NCI-H226 (cell line): ENCODE measurements around the gene LRRC7.
A peak's percentile ranks its signal among the peaks of the same experiment; 100 is the strongest.

ENCODE experiments used
- DNase-seq: peaks from one replicate; pipeline ENCODE4 v3.0.0-alpha.2; 2015

The LRRC7 gene

DNA sequence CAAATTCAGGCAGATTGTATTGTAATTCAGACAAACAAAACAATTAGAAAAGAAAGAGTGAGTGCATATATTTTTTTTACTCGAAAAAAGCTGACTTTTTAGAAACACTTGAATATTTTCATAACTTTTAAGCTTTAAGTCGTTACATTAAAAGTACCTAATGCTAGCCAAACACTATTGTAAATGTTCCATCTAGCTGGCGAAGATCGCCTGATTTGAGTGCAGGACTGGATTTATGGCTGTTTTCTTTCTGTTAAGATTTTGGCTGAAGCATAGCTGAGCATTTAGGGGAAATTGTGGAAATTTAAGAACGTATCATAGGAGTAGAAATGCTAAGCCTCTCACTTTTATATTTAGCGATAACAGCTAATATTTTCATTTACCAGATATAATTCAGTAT, 24.6 kb downstream of the LRRC7 start:
- DNase-seq: no peak

DNA sequence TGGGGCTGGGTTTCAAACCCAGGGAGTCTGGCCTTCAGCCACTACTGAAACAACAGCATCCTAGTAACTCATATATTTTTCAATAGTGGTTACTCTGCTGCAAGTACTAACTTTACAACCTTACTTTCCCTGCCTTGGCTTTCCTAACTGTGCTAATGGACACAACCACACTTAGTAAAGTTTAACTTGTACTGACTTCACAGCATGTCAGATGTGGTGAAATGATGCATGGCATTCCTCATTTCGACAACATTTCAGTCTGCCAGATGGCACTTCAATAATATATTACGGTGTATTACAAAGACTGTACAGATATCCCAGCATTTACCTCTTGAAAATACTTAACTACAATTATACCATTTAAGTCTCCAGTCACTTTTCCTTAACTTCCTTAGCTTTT, 27.8 kb downstream of the LRRC7 start:
- DNase-seq: no peak

DNA sequence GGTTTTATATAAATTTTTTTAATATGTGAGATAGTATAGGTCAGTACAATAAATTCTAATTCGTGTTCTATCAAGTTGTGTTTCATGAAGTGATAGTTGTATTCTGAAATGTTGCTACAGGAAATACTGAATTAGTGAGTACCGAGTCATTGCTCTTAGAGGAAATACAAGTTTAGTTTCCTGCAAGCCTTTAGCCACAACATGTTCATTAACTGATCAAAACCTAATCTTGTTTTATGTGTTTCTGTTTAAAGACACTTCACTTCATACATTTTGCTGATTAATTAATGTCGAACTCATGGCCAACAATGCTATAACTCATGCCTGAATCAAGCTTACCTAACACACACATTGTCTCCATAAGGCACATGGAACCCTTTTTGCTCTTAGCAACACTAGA, 43.6 kb downstream of the LRRC7 start:
- peak; percentile 58 for DNase-seq

DNA sequence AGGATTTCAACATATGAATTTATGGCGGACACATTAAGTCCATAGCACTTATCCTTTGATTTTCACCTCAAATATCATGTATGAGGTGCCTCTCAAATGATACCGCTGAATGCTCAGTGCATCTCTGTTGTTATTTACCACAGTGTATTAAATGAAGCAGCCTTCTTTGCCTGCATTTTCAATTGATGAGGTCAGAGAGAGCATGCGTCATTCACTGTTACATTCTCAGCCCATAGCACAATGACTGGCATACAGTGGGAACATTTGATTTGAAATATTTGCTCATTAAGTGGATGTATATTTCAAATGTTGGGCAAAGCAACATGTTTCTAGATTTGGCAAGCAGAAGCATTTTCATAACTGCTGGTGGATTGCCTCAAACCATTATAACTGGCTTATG, 45.7 kb downstream of the LRRC7 start:
- DNase-seq: no peak

DNA sequence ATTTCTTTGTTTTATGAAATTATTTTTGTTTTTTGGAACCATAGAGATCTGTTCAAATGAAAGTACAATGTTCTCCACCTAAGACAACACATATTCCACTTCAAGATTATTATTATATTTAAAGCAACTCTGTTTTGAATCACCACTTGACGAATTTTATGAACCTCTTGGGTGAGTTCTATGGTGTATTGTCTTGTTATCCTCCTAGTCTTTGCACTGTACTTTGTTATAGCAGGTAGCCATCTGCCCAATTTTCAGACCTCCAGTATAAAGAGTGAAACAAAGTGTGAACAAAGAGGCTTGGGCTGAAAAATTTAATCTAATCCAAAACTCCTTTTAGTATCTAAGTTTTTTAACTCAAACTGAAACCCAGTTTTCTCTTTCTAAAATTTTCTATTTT, 71.0 kb downstream of the LRRC7 start:
- DNase-seq: no peak

DNA sequence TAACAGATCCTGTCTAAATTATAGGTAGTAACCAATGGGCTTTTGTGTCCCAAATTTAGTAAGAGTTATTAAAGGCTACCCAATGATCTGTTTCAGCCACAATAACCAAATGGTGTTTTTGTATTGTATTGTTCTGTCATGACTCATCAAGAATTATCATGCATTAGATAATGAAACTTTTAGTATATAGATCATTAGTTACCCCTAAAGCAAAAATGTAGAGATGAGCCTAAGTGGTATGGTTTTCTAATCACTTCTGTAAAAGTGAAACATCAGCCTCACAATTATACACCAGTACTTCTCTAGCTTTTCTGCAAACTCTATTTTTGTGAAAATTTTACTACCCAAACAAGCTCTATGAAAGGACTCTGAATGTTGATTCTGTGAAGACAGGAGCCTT, 71.4 kb downstream of the LRRC7 start:
- no peak for DNase-seq

DNA sequence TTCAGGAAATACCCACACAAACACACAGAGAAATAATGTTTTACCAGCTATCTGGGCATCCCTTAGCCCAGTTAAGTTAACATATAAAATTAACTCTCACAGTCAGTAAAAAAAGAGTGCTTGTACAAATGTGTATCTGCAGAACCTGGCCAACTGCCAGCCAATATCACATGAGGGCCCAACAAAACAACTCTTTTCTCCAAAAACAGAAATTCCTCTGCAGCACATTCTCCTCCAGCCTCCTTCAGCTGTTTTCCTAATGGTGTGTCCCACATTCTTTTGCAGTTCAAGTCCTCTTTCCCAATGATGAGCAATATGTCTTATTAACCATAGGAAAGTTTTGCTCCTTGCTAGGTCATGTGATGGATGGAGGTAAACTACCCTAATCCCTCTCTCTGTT, 75.5 kb downstream of the LRRC7 start:
- no peak for DNase-seq

DNA sequence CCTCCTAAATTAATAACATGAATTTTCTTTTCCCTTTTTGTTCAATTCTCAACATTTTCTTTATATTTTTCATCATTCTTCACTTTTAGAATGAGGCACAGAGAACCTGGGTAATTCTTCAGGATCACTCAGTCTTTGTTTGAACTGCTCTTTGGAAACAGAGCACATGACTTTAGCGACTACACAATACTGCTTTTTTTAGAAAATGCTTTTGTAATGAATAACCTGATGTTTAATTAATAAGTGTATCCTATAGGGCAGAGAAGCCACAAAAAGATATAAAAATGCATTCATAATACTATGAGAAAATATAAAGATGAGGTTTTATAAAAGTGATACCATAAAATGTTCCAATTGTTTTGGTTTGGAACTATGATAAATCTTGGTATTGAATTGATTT, 77.8 kb downstream of the LRRC7 start:
- no peak for DNase-seq

DNA sequence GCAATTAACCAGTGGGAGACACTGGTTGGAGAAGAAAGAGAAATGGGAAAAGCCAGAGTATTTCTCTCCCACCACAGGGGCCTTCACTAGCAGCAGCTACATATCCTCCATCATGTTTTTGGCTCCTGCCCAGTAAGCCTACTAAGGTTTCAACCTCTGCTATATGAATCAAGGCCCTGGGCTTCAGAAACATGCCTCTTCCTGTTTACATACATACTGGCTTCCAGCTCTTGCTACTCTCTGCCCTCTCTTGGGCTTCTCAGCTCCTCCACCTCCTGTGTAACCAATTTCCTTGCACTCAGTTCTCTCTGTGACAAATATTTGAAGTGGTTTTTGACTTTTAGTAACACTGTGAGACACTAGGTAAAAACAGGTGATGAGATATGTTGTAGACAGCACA, 80.8 kb downstream of the LRRC7 start:
- peak; percentile 28 for DNase-seq

DNA sequence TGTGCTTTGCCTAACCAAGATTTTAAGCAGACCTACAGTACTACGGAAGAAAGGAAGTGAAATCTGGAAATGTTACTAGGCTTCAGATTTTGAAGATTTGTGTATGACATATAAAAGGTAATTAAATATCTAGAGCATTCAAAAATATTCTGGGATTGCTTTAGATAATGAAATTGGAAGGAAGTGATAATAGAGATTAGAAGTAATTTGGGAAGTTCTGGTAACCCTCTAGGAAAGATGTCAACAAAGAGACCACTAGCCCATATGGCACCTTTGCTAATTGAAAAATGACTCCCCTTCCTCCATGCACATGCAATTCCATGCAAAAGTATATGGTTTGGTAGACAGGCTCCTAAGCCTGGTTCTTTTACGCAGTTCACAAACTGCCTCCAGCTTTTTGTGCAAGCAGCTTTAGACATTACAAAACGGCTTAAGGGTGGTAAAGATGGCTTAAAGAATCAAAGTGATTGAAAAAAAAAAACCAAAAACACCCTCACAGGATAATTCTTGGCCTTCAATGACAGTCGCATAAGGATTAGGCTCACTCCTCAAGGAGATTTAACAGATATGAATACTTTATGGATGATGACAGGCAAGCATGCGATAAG, 81.8 kb downstream of the LRRC7 start:
- no peak for DNase-seq

DNA sequence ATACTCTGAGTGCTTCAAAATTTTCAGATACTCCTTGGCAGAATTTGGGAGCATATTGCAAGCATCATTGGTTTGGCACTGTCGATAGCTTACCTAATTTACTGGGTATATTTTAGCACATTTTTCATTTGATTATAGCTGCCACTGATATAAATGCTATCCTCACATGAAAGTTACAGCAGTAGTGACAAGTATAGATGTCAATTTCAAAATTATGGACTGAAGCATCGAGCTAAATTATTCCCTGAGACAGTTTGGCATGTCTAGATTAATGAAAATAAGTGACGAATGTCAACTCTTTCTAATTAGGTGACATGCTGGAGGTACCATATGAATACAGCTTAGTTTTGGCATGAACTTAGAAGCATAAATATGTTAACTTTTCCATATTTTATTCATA, 83.1 kb downstream of the LRRC7 start:
- no peak for DNase-seq

DNA sequence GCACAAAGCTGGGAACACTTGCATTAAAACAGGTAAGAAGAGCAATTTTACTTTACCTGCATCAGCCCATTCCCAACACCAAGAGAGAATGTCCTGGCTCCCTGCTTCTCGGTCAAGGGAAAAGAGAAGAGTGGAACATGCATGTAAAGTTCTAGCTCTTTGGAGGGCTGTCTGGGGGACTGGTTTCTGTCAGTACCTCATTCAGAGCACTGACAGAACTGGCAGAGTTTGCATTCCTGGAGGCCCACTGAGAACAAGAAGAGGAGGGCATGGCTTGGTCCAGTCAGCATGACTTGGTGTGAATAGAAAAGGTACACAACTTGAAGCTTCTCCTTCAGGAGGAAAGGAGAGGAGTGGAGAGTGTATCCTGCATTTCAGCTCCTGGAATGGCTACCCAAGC, 83.9 kb downstream of the LRRC7 start:
- no peak for DNase-seq

DNA sequence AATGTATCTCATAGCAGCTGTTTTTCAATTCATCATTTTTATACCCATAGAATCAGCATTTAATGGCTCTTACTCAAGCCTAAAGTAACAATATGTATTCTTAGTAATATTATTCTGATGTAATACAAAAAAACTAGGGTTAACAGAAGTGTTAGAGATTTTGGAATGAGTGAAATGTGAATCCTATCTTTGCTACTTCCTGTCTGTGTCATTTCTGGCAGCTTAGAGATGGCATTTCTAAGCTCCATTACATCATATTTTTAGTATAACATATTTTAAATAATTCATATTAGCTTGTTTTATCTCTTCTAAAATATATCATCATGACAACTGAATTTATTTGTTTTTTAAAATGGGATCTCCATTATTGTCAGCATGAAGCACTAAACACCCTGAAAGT, 90.2 kb downstream of the LRRC7 start:
- DNase-seq: peak; percentile 66

DNA sequence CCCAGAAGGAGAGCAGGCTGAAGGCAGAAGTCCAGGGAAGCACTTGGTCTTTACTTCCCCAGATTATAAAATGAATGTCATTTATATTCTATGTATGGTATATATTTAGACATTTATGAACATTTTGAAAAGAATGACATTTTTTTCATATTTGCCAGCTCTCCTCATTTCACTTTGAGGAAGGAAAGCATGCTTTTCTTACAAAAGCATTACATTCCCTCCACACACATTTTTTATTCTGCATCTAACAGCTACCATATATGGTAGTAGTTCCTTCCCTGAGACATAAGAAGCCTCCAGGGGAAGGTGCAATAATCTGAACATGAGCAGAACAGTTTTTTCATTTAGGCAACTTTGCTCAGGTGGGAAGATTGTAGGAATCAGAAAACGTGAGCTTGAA, 94.0 kb downstream of the LRRC7 start:
- DNase-seq: no peak

DNA sequence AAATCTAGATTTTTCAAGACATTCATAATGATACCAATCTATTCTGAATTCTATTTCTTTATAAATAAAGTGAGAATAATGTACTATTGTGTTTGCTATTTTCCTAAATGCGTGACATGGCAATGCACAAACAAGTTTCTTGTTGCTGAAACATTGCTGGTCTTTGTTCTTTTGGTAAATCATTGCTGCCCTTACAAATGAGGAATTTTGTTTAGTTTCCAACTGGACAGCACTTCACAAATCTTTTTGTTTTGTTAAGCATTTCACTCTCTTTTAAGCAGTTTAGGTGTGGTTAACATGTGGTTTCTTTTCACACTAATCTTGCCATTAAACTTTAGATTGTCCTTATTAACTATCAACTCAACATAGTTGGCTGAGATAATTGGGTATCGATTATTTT, 94.6 kb downstream of the LRRC7 start:
- DNase-seq: no peak

DNA sequence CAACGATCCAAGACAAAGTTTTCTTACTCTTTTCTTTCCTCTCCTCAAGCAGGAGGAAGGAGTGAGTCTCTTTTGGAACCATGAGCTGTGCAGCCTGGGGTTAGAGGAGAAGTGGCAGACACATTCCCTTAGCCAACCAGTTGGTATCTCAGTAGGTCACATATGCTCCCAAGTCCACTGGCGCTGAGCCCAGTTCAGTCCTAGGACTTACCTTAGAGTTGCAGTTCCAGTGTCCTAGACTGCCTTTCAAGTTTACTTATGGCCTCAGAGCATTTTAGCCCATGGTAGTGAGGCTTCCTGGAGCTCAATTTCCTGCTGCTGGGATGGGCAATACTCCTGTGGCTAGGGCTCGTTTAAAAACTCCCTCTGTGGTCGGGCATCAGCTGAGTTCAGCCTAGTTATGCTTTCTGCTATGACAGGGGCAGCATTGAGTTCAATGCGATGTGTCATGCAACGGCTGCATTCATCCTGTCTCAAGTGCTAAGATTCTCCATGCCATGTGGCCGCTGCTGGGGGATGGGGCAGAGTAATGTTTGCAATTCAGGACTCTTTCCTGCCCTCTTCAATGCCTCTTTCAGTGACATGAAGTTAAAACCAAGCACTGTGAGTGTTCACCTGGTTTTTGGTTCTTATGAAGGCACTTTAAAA, 103.8 kb downstream of the LRRC7 start:
- DNase-seq: no peak

DNA sequence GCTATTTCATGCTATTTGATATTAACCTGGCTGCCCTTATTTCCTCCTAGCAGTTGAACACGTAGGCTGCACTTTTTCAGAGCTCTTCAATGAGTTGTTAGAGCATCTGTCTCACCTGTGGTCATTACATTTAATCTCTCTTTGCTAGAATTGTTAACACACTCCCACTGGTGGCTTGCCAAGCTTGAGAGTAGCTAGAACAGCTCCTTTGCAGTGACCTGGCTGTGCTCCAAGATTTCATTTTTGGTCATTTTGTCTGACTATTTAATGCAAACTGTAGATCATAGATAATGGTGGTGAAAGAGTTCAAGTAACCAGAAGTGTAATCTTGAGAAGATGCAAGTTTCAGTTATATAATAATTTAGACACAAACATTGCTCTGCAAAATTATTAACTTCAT, 105.6 kb downstream of the LRRC7 start:
- no peak for DNase-seq

DNA sequence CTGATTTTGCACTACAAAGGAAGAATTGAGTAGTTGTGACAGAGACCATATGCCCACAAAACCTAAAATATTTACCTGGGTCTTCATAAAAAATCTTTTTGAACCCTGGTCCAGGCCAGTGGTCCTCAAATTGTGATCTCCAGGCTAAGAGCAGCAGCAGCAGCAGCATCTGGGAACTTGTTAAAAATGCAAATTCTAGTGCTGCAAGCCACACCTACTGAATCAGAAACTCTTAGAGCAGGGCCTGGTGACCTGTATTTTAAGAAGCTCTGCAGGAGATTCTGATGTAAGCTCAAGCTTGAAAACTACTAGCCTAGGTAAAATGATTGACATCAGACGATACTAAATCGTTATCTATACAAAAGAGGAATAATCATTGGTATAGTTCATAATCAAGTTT, 112.2 kb downstream of the LRRC7 start:
- DNase-seq: no peak

DNA sequence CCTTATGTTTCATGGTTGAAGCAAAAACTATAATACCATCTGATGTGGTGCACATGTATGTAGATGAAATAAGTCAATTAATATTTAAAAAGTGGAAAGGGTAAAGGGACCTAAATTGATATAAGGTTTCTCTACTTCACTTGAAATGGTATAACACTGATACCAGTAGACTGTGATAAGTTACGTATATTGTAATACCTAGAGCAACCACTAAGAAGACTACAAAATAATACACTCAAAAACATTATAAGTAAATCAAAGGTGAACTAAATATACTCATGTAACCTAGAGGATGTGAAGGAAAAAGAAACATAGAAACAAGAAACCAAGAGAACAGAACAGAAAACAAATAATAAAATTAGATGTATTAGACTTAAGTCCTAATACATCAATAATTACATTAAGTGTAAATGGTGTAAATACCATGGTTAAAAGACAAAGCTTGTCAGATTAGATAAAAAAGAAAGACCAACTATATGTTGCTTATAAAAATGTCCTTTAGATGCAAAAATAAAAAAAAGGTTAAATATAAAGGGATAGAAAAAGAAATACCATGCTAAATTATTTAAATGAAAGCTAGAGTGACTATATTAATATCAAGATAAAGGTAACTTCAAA, 118.8 kb downstream of the LRRC7 start:
- no peak for DNase-seq

DNA sequence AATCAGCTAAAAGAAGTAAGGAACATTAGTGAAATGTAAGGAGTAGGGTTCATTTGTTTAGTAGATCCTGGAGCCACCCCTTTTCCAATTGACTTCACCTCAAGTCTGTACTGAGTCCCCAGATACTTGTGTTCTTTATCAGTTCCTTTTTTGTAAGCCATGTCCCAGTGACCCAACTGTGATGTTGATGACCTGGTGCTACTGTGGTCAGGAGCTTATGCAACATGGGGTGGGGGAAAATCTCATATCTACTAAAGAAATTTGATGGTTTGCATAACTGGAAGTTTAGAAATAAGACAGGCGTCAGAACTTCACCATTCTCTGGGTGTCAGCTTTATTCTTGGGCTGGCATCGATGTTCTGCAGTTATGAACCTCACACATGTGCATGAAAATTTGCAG, 120.5 kb downstream of the LRRC7 start:
- DNase-seq: no peak

DNA sequence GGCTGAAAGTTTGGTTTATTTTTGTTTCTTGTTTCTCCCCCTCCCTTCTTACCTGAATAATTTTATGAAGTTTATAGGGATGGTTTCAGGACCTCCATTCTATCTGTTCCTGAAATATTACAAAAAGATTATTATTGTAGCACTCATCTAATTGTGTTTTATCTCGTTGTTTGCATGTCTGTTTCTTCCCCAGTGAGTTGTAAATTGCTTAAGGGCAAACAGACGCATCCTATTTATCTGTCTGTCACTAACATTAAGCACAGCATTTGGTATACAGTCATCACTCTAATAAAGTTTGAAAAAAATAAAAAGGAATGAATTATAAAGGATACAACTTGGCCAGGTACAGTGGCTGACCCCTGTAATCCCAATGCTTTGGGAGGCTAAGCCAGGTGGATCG, 123.5 kb downstream of the LRRC7 start:
- no peak for DNase-seq

DNA sequence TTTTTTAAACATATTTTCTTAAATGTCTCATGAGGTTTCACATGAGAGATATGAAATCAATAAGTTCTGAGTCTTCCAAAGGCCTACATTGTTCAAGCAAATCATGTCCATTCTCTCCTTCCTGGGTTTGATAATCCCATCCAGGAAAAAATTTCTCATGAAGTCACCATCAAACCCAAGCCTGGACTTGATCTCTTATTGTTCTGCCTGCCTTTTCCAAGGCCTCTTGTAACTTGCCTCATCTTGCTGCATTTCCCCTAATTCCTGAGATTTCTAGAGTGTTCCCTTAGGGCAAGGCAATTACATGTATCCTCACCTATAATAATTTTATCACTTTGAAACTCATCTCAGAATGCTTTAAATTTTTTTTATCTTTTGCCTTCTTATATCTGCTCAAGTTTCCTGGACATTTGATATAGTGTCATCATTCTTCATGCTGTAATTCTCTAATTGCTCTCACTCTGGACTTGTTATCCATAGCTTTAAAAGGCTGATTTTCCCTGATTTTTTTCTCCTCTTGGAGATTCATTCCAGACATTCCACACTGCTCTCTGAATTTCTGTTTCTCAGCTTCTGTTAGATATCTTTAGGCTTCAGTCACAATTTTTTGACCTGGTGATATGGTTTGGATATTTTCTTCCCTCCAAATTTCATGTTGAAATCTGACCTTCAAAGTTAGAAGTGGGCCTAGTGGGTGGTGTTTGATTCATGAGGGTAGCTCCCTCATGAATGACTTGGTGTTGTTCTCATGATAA, 126.4 kb downstream of the LRRC7 start:
- DNase-seq: peak; percentile 61

DNA sequence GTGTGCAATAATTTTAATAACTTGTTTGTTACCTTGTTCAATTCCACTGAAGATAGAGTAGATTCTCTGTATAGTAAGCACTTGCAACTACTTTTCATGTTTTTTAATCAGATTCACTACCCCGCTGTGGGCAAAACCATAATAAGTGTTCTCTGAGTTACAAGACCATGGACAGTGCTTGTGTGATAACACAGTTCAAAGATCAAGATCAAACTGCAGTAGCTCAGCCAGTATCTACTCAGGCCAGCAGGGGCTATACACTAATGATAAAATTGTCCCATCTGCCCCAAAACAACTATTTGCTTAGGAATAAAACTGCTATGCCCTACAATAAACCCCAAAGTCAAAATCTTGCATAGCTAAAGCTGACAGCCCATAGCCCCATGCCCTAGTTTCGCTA, 129.6 kb downstream of the LRRC7 start:
- DNase-seq: no peak

DNA sequence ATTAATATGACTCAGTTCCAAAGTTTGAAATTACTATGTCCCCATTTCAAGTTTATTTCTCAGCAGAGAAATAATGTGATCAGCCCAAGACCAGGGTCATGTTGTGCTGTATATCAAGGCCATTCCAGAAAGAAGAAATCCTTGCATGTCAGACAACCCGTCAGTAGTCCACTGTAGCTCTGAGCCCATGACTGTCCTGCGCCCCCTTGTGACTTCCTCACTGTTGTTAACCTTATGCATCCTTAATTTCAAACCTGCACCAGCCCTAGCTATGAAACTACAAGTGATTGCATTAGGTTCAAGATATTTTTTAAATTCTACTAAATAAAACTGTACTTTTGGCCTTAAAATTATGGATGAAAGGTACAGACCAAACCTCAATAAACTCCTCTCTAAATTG, 133.0 kb downstream of the LRRC7 start:
- DNase-seq: peak; percentile 17
